ENCODE measurements around the gene FRMD4A. TPM values are rescaled to one million over a fixed set of nuclear protein-coding genes. Genes with fewer than 3 reads are reported as not detected.
"Not testable (repeated sequence)": the region's sequence is repeated elsewhere in the genome, so short reads cannot be mapped to it uniquely, and the experiment has no call there.

The FRMD4A gene
- total RNA-seq, 1 experiment from 2014 or later: 7.0 TPM

GRCh38 chr10:14144451-14144850 lies 186.3 kb downstream of the FRMD4A start:
- CTCF ChIA-PET: no interaction called here
- Mint-ChIP-seq H3K27me3 (ENCODE audit: unreplicated experiment) (peaks cover 57% of the 10 kb centered on the region), H3K4me3 (ENCODE audit: low read depth, unreplicated experiment) (no peak overlapping the region), H3K36me3 (ENCODE audit: insufficient read depth, unreplicated experiment) (no peaks in the 10 kb centered on the region), H3K4me1 (ENCODE audit: low read depth, unreplicated experiment) (no peaks in the 10 kb centered on the region), H3K27ac (ENCODE audit: unreplicated experiment) (no peak overlapping the region), H3K9me3 (ENCODE audit: low read depth, unreplicated experiment) (no peaks in the 10 kb centered on the region)
- BruUV-seq (replicated peaks): no TSS peak
- DNase-seq: no peak
- intact Hi-C loops (cut with micrococcal nuclease; ENCODE audit: unreplicated experiment): no loop called here
- TF ChIP-seq CTCF (IDR thresholded peaks at IDR 0.05; ENCODE audit: unreplicated experiment): no peak

- H3K27ac Mint-ChIP-seq (ENCODE audit: unreplicated experiment): no peak overlapping the region
- no TSS peak for BruUV-seq (replicated peaks)
- H3K4me3 Mint-ChIP-seq (ENCODE audit: low read depth, unreplicated experiment): no peak overlapping the region
- H3K27me3 Mint-ChIP-seq (ENCODE audit: unreplicated experiment): peaks cover 63% of the 10 kb centered on the region
- no peaks in the 10 kb centered on the region for H3K9me3 Mint-ChIP-seq (ENCODE audit: low read depth, unreplicated experiment)
- no peak for TF ChIP-seq CTCF (IDR thresholded peaks at IDR 0.05; ENCODE audit: unreplicated experiment)
- CTCF ChIA-PET: no interaction called here
- DNase-seq: no peak
- H3K4me1 Mint-ChIP-seq (ENCODE audit: low read depth, unreplicated experiment): no peaks in the 10 kb centered on the region
- no peaks in the 10 kb centered on the region for H3K36me3 Mint-ChIP-seq (ENCODE audit: insufficient read depth, unreplicated experiment)
- intact Hi-C loops (cut with micrococcal nuclease; ENCODE audit: unreplicated experiment): no loop called here
These were observed 188.0 kb downstream of the FRMD4A start for GRCh38 chr10:14142606-14143250.

DNA sequence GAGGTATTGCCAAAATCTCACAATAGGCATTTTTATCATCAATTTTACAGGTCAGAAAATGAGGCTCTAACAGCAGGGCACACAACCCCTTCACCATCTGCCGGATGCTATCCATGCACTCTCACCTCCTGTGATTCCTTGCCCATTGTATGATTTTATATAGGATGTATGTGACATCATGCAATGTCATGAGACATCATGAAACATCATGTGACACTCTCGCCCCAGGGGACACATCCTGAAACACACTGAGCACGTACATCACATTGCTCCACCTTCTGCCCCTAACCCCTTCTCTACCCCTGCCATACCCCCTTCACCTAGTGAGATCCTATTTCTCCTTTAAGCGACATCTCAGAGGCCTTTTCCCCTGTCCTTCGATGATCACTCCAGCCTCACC lies 189.4 kb downstream of the FRMD4A start:
- no peaks in the 10 kb centered on the region for H3K36me3 Mint-ChIP-seq (ENCODE audit: insufficient read depth, unreplicated experiment)
- TF ChIP-seq CTCF (IDR thresholded peaks at IDR 0.05; ENCODE audit: unreplicated experiment): no peak
- DNase-seq: no peak
- H3K4me3 Mint-ChIP-seq (ENCODE audit: low read depth, unreplicated experiment): no peak overlapping the region
- CTCF ChIA-PET: no interaction called here
- no TSS peak for BruUV-seq (replicated peaks)
- intact Hi-C loops (cut with micrococcal nuclease; ENCODE audit: unreplicated experiment): no loop called here
- no peak overlapping the region for H3K27ac Mint-ChIP-seq (ENCODE audit: unreplicated experiment)
- no peaks in the 10 kb centered on the region for H3K9me3 Mint-ChIP-seq (ENCODE audit: low read depth, unreplicated experiment)
- no peaks in the 10 kb centered on the region for H3K4me1 Mint-ChIP-seq (ENCODE audit: low read depth, unreplicated experiment)
- H3K27me3 Mint-ChIP-seq (ENCODE audit: unreplicated experiment): peaks cover 78% of the 10 kb centered on the region

- peaks cover 76% of the 10 kb centered on the region for H3K27me3 Mint-ChIP-seq (ENCODE audit: unreplicated experiment)
- DNase-seq: no peak
- H3K4me3 Mint-ChIP-seq (ENCODE audit: low read depth, unreplicated experiment): no peak overlapping the region
- no peaks in the 10 kb centered on the region for H3K9me3 Mint-ChIP-seq (ENCODE audit: low read depth, unreplicated experiment)
- BruUV-seq (replicated peaks): no TSS peak
- H3K4me1 Mint-ChIP-seq (ENCODE audit: low read depth, unreplicated experiment): no peaks in the 10 kb centered on the region
- H3K27ac Mint-ChIP-seq (ENCODE audit: unreplicated experiment): no peak overlapping the region
- TF ChIP-seq CTCF (IDR thresholded peaks at IDR 0.05; ENCODE audit: unreplicated experiment): no peak
- CTCF ChIA-PET: no interaction called here
- no peaks in the 10 kb centered on the region for H3K36me3 Mint-ChIP-seq (ENCODE audit: insufficient read depth, unreplicated experiment)
- intact Hi-C loops (cut with micrococcal nuclease; ENCODE audit: unreplicated experiment): no loop called here
These were observed 193.3 kb downstream of the FRMD4A start for GRCh38 chr10:14137391-14137790.

DNA sequence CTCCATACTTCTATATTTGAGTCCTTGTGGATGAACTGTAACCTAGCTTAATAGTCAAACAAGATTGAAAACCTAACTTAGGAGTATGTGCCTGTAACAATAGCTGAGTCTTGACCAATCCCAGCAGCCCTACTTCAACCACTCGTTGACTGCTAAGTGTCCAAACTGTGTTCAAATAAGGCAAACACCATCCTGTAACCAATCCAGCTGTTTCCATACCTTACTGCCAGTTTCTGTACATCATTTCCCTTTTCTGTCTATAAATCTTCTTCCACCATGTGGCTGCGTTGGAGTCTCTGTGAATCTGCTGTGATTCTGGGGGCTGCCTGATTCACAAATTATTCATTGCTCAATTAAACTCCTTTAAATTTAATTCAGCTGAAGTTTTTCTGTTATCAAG lies 195.5 kb downstream of the FRMD4A start:
- H3K4me1 Mint-ChIP-seq (ENCODE audit: low read depth, unreplicated experiment); BruUV-seq (replicated peaks); H3K27ac Mint-ChIP-seq (ENCODE audit: unreplicated experiment); H3K4me3 Mint-ChIP-seq (ENCODE audit: low read depth, unreplicated experiment); H3K9me3 Mint-ChIP-seq (ENCODE audit: low read depth, unreplicated experiment); DNase-seq; CTCF ChIA-PET; H3K36me3 Mint-ChIP-seq (ENCODE audit: insufficient read depth, unreplicated experiment); intact Hi-C loops (cut with micrococcal nuclease; ENCODE audit: unreplicated experiment): not testable (repeated sequence)
- H3K27me3 Mint-ChIP-seq (ENCODE audit: unreplicated experiment): peaks cover 54% of the 10 kb centered on the region
